ENCODE data around the gene TNS1.

The TNS1 gene

GRCh38 chr2:217861334-217861877 is 141.4 kb downstream of the TNS1 start:
- DNase-seq = no peak

- no peak for DNase-seq
Observed at GRCh38 chr2:217859926-217860325, 142.9 kb downstream of the TNS1 start.

GRCh38 chr2:217858519-217859491 is 144.0 kb downstream of the TNS1 start:
- no peak for DNase-seq

GRCh38 chr2:217857624-217858506 is 144.9 kb downstream of the TNS1 start:
- DNase-seq = no peak

DNA sequence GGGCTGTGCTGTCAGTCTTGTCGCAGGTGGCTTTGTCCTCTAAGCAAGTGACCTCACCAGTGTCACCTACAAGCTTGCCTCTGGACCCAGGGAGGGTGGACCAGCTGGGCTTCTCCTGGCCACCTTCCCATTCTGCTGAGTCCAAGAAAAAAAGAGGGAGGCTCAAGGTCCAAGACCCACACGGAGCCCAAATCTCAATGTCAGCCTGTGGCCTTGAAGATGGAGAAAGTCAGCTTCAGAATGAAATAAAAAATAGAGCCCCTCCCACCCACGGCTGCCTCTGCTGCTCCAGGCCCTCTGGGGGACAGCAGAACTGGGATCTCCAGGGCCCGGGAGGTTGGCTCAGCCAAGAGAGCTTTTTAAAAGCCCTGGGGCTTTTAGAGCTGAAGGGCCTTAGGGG is 145.9 kb downstream of the TNS1 start:
- DNase-seq = no peak

- no peak for DNase-seq
Observed at GRCh38 chr2:217856159-217856558, 146.6 kb downstream of the TNS1 start.

DNA sequence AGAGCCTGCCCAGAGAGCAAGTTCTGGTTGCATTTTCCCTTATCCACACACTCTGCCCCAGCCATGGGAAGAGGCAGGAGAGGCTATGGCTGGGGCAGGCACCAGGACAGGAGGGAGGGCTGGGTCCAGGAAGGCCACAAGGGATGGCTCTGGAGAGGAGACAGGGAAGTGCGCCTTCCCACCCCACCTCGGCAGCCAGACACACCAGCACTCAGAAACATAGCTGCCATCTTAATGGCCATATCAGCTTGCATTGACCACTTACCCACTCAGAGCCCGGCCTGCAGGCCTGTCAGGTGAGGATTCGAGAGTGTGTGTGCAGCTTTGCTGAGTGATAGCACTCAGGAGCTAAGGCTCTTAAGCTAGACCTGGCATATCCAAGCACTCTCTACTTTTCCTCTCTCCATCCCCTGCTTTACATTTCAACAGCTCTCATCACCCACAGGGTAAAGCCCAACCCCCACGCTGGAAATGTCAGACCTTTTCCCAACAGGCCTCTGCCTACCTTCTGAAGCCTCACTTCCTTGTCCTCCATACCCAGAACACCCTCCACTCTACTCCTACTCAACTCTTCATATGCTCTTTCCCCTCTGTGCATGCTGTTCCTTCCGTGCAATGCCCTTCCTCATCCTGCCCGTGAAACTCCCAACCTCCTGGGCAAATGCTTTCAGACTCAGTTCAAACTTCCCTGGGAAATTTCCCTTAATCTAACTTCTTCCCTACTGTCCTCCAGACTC is 147.9 kb downstream of the TNS1 start:
- DNase-seq = no peak

DNA sequence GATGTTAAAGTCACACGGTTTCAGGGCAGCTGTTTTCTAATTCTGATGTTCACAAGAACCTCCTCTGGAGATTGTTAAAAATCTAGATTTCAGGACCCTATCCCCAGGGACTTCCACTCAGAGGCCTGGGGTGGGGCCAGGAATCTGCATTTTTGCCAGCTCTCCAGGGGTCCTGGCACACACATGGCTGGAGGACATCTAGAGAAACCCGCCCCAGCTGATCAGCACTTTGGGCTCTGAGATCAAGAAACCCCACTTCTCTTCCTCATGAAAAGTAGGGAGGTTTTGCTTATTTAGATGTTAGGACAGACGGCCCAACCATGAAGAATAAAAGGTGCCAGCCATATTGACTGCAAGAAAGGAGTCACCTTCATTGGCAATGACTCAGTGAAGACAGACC is 148.8 kb downstream of the TNS1 start:
- DNase-seq = no peak

DNA sequence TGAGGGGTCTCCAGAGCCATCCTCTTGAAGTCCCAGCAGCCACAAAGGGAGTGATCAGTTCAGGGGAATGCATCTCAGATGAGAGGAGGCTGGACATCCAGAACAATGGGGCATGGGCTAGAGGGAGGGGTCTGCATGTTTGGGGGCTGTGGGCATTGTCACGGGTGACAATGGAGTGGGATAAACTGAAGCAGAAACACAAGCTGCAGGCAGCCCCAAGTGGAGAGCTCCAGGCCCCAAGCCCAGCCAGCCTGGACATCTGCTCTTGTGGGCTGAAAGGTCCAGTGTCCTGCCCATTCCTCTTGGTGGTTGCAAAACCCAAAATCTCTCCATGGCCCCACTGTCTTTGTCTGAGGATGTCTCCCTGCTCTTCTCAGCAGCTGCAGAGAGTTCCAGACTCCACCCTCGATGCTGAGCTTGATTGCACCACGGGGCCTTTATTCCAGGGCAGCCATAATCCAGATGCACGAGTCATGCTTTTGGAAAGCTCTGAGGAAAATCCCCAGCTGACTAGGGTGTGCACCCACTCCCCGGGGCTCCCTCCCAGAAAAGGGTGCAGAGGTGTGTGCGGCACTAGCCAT is 149.4 kb downstream of the TNS1 start:
- no peak for DNase-seq

GRCh38 chr2:217852555-217853211 is 150.1 kb downstream of the TNS1 start:
- no peak for DNase-seq

GRCh38 chr2:217851191-217852020 is 151.4 kb downstream of the TNS1 start:
- DNase-seq = no peak

DNA sequence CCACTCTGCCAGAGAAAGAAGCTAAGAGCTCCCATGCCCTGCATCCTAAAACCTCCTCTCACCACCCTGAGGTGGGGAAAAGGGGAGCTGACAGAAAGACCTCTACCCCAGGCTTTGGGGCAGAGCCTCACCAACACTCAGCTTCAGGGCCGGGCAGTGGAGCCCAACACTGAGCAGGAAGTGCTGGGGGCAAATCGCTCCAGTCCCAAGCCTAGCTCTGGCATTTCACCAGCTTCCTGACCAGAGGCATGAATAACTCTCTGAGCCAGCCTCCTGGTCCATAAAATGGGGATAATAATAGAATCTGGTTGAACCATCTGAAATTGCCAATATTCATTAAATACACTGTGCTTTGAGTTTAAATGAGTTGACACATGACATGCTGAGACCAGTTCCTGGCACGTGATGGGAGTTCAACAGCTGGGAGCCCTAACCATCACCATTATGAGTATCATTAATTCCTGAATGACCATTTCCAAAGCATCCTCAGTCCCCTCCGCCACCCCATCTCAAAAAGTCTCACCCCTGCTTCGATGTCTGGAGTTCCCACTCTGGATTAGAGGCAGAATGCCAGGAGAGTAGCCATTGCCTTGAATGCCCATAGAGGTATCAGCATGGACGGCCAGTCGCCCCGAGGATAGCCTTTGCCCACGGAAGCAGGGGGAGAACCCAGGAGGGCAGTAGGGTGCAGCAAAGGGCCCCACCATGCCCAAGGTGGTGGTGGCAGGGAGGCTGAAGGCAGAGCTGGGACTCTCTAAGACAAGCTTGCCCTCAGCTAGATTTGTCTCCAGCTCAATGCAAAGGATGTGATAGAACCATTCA is 153.4 kb downstream of the TNS1 start:
- no peak for DNase-seq

- DNase-seq = no peak
Observed at GRCh38 chr2:217848351-217848957, 154.3 kb downstream of the TNS1 start.

DNA sequence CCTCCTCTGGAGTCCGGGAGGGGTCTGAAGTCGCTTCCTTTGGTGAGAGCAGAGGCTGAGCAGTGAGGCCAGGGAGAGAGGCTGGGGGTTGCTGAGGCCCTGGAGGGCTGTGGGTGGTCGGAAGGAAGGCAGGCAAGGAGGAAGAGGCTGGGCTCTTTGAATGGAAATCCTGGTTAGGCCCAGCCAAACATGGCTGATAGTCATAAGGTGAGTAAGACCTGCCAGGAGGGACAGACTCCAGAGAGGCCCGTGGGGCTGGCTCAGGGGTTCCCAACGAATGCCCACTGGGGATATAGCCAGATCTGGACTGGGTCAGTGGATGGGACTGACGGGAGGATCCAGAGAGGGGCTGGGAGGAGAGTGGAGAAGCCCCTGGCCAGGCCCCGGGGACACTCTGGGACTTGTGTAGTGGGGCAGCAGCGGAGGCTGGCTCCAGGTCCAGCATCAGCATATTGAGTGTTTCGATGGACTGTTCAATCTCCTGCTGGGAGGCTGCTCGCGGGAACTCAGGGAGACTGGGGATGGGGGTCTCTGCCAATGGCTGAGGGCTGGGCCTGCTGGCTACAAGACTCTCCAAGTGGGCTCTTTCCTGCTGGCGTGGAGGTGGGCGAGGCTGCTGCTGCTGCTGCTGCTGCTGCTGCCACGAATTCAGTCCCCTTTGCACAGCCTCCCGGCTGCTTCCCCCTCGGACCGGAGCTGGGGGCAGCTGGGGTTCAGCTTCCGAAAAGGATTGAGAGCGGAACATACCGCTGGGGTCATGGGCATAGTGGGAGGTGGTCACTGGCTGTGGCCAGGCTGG is 155.0 kb downstream of the TNS1 start:
- no peak for DNase-seq

DNA sequence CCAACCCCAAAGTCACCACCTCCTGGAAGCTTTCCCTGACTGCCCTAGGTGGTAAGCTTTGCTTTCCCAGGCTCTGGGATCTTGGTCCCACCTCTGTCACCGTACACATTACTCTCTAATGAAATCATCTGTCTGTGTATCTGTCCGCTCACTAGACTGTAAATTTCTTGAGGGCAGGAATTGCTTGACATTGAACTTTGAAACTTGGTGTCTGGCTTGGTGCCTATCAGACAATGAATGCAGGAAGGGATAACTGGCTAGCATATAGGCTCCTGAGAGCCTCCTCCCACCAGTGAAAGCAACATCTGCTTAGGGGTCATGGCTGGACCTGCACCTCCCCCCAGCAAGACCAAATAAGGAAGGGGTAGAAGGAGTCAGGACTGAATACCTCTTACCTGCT is 155.7 kb downstream of the TNS1 start:
- DNase-seq = no peak

GRCh38 chr2:217846321-217846743 is 156.5 kb downstream of the TNS1 start:
- no peak for DNase-seq

- DNase-seq = no peak
Observed at GRCh38 chr2:217845301-217845700, 157.5 kb downstream of the TNS1 start.

DNA sequence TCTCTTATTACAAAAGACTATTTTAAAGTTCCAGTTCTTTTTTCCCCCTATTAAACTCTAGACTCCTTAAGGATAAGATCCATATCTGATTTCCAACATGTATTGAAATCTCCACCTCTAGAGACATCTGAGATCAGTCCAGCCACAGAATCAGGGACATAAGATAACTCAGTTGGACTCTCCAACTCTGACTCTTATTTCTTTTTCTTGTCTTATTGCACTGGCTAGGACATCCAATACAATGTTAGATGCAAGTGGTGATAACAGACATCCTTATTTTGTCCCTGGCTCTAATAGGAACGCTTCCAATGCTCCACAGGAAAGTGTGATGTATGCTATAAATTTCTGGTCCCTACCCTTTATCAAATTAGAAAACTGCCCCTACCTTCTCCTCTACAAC is 158.1 kb downstream of the TNS1 start:
- DNase-seq = no peak

DNA sequence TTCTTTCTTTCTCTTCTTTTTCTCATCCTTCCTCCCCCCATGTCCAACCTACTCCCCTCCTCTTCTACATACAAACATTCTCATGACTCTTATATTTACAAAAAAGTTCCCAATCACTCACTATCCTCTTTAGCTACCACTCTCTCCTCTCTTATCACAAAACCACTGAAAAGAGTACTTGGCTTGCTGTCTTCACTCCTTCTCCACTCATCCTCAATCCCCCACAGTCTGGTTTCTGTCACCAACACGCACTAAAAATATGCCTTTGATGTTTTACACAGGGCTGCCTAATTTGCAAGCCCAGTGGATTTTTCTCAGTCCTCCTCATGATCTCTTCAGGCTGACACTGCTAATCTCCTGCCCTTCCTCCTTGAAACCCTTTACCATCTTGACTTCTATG is 159.5 kb downstream of the TNS1 start:
- no peak for DNase-seq

All from hematopoietic multipotent progenitor cell treated with erythropoietin and hydrocortisone succinate and interleukin-3 and kit ligand, for 6 days (in vitro differentiated cells).